OCI-LY7 (cell line): Measurements from ENCODE around the gene PIP5K1C. TPM values are rescaled to one million over a fixed set of nuclear protein-coding genes. Genes with fewer than 3 reads are reported as not detected.

Experiments used
- BruUV-seq: library from RNA; stranded (reverse); fragments of 400-500 nt; replicated peaks from 2 replicates; lab custom pipeline; 2021; lab: Mats Ljungman, UMichigan
- CTCF ChIA-PET: fragments of 300-600 bp; sonication (Branson Sonifier 250); formaldehyde crosslinking; loops from one replicate; lab custom pipeline; 2022; ENCODE audit warnings: antibody characterized with exemption; ENCODE audit not compliant: unreplicated experiment; lab: Charles Lee
- POLR2A ChIA-PET: fragments of 300-600 bp; sonication (Branson Sonifier 250); formaldehyde crosslinking; loops from one replicate; lab custom pipeline; 2022; ENCODE audit warnings: antibody characterized with exemption; lab: Charles Lee
- DNase-seq: peaks from one replicate; pipeline ENCODE4 v3.0.0-alpha.2; 2015; ENCODE audit warnings: low spot score
- H2AFZ ChIP-seq: fragments of 200-600 bp; sonication (generic), shearing (Covaris generic); 2 replicates; pipeline ENCODE4 v1.6.1; 2014; ENCODE audit warnings: mild to moderate bottlenecking, antibody characterized with exemption, low read length, moderate library complexity
- H3K27ac ChIP-seq: fragments of 200-600 bp; sonication (generic); 2 replicates; pipeline ENCODE4 v1.5.1; 2014; ENCODE audit warnings: mixed run types, low read depth, mild to moderate bottlenecking, moderate library complexity, low read length, inconsistent platforms; ENCODE audit not compliant: poor library complexity, severe bottlenecking
- H3K36me3 ChIP-seq: fragments of 200-600 bp; sonication (generic); 2 replicates; pipeline ENCODE4 v1.6.1; 2014; ENCODE audit warnings: mild to moderate bottlenecking, antibody characterized with exemption, low read length, moderate library complexity, mixed read lengths; ENCODE audit not compliant: insufficient read depth
- H3K4me1 ChIP-seq: fragments of 200-600 bp; sonication (generic); 2 replicates; pipeline ENCODE4 v1.5.1; 2014; ENCODE audit warnings: mild to moderate bottlenecking, low read length; ENCODE audit not compliant: insufficient read depth, poor library complexity, severe bottlenecking
- H3K4me2 ChIP-seq: fragments of 200-600 bp; sonication (generic); 2 replicates; pipeline ENCODE4 v1.6.1; 2014; ENCODE audit warnings: mild to moderate bottlenecking, low read length
- H3K4me3 ChIP-seq: fragments of 200-600 bp; sonication (generic); 2 replicates; pipeline ENCODE4 v1.5.1; 2014; ENCODE audit warnings: mild to moderate bottlenecking, low read depth, low read length; ENCODE audit not compliant: poor library complexity, severe bottlenecking
- H3K79me2 ChIP-seq: fragments of 200-600 bp; sonication (generic); 2 replicates; pipeline ENCODE4 v1.6.1; 2016; ENCODE audit warnings: low read depth, mild to moderate bottlenecking, low read length, moderate library complexity, mixed read lengths; ENCODE audit not compliant: insufficient read depth
- H3K9me2 ChIP-seq: fragments of 200-600 bp; sonication (generic); 2 replicates; pipeline ENCODE4 v1.6.1; 2016; ENCODE audit warnings: mild to moderate bottlenecking, low read length, mixed read lengths; ENCODE audit not compliant: insufficient read depth
- H3K9me3 ChIP-seq: fragments of 200-600 bp; sonication (generic); 2 replicates; pipeline ENCODE4 v1.6.1; 2014; ENCODE audit warnings: mild to moderate bottlenecking, mixed run types, low read length, mixed read lengths
- H4K20me1 ChIP-seq: fragments of 200-600 bp; sonication (generic); 2 replicates; pipeline ENCODE4 v1.6.1; 2014; ENCODE audit warnings: mild to moderate bottlenecking, antibody characterized with exemption, low read length, moderate library complexity, mixed read lengths; ENCODE audit not compliant: insufficient read depth
- EZH2phosphoT487 ChIP-seq: fragments of 200-600 bp; sonication (generic); IDR thresholded peaks from 2 replicates; pipeline ENCODE4 v1.6.1; 2018; ENCODE audit warnings: low read depth, borderline replicate concordance, mild to moderate bottlenecking, mixed run types, antibody characterized with exemption, low read length, moderate library complexity, mixed read lengths
- intact Hi-C: fragments of 100-400 bp; cut with micrococcal nuclease; formaldehyde crosslinking; loops from one replicate; pipeline ENCODE4 v1.10.0; 2022; ENCODE audit not compliant: unreplicated experiment
- total RNA-seq, 2 experiments: library from RNA; depleted of rRNA in 1 of 2; stranded (reverse); fragments of >200 nt in 1 of 2; shearing (Covaris generic) in 1 of 2; gene quantifications; 2 replicates each; pipeline ENCODE4 v1.2.3, GENCODE V29; 2014 to 2022
- TF ChIP-seq, protein P1 (sequence below): fragments of 200-600 bp; sonication (generic); conservative IDR thresholded peaks from 2 replicates; pipeline ENCODE4 v1.5.1; 2014; ENCODE audit warnings: mild to moderate bottlenecking, antibody characterized with exemption, low read length, moderate library complexity, mixed read lengths

PIP5K1C gene
- total RNA-seq, 2 experiments from 2014 or later: 7.6 to 15.1 TPM

DNA sequence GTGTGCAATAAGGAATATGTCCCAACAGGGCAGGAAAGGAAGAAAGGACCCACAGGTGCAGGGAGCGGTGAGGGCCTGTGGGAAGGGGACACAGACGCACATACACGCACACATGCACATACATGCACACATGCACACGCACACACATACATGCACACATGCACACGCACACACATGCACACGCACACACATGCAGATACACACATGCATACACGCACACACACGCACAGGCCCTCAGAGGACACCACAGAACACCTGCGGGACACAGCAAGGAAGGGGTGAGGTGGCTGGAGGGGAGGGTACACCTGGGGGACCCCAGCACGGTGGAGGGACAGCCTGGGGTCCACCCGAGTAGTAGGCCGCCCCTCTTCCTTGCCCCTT lies 12.9 kb downstream of the PIP5K1C start:
- no peaks in the 10 kb centered on the region for H3K79me2 ChIP-seq
- peaks cover 13% of the 10 kb centered on the region for H3K4me1 ChIP-seq
- no peaks in the 10 kb centered on the region for H3K9me2 ChIP-seq
- 0 out of 2 replicates have a peak, but pooled peaks cover 7% of the 10 kb centered on the region for H3K9me3 ChIP-seq
- no peak for DNase-seq
- H3K4me3 ChIP-seq: no peak overlapping the region
- H3K27ac ChIP-seq: no peak overlapping the region
- ChIA-PET POLR2A (no interaction called here), CTCF (no interaction called here)
- peak overlapping the region; percentile 5 for H3K4me2 ChIP-seq
- intact Hi-C loops: no loop called here
- TF ChIP-seq, protein P1, sequence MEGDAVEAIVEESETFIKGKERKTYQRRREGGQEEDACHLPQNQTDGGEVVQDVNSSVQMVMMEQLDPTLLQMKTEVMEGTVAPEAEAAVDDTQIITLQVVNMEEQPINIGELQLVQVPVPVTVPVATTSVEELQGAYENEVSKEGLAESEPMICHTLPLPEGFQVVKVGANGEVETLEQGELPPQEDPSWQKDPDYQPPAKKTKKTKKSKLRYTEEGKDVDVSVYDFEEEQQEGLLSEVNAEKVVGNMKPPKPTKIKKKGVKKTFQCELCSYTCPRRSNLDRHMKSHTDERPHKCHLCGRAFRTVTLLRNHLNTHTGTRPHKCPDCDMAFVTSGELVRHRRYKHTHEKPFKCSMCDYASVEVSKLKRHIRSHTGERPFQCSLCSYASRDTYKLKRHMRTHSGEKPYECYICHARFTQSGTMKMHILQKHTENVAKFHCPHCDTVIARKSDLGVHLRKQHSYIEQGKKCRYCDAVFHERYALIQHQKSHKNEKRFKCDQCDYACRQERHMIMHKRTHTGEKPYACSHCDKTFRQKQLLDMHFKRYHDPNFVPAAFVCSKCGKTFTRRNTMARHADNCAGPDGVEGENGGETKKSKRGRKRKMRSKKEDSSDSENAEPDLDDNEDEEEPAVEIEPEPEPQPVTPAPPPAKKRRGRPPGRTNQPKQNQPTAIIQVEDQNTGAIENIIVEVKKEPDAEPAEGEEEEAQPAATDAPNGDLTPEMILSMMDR: no peak
- TF ChIP-seq EZH2phosphoT487: no peak
- peaks cover 11% of the 10 kb centered on the region for H3K36me3 ChIP-seq
- no peak overlapping the region for H2AFZ ChIP-seq
- H4K20me1 ChIP-seq: no peaks in the 10 kb centered on the region
- no TSS peak for BruUV-seq

DNA sequence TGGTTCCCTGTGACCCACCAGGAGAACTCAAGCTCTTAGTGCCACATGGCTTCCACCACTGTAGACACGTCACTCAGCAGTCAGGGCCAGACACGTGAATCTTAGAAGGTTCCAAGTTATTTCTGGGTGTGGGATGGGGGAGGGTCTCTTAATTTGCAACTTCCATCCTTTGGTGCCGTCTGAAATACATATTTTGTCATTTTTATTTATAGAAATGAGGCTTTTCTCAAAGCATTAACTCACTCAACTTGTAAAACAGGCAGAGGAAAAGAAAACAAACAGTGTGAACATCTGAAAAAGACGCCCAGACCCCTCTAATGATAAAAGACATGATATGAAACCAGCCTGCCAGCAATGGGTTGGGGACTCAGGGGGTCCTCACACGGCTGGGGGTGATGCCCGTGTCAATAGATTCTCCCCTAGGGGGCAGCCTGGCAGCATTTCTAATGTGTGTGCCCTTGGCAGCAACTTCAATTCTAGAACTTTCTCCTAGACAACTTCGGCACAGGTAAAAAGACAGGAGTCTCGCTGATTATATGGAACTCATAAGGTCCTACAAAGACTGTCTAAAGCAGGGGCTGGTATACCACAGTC lies 15.4 kb downstream of the PIP5K1C start:
- DNase-seq: no peak
- ChIA-PET CTCF (no interaction called here), POLR2A (no interaction called here)
- Histone ChIP-seq H3K27ac (no peak overlapping the region), H4K20me1 (no peaks in the 10 kb centered on the region), H3K4me2 (no peak overlapping the region), H3K9me2 (no peaks in the 10 kb centered on the region), H2AFZ (no peak overlapping the region), H3K79me2 (no peaks in the 10 kb centered on the region), H3K4me1 (peaks cover 13% of the 10 kb centered on the region), H3K36me3 (peaks cover 11% of the 10 kb centered on the region), H3K9me3 (0 out of 2 replicates have a peak, but pooled peaks cover 7% of the 10 kb centered on the region), H3K4me3 (no peak overlapping the region)
- BruUV-seq: no TSS peak
- TF ChIP-seq, protein P1: no peak
- no peak for TF ChIP-seq EZH2phosphoT487
- intact Hi-C loops: no loop called here

DNA sequence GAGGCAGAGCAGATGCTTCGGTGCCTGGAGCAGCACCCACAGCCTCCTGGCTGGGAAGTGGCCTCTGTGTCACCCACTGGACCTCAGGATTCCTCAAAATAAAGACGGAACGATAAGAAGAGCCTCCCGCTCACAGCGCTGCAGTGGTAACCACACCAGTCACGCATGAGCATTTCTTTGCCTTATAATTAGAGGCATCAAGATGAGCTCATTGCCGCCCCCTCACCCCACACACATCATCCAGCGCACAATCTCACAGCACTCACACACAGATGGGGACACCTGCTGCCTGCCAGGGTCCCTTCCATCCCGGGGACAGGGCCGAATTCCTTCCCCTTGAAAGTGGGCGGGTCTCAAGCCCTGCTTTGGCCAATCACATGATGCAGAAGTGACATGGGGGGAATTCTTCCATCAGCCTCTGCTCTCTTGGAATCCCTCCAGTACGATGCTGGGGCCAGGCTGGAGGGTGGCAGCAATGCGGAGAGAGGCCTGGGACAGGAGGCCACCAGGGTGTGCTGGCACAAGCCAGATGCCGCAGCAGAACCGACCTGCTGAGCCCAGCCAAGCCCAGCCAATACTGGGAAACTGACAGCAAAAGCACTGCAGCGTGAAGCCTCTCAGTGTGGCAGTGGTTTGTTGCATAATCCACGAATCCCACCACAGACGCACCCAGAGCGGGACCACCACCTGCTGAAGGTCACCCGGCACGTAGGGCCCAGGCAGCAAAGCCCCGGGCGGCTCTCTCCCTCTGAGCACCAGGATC lies 16.0 kb downstream of the PIP5K1C start:
- no peak overlapping the region for H3K4me3 ChIP-seq
- 0 out of 2 replicates have a peak, but pooled peaks cover 7% of the 10 kb centered on the region for H3K9me3 ChIP-seq
- no peak for DNase-seq
- ChIA-PET POLR2A (no interaction called here), CTCF (no interaction called here)
- H3K27ac ChIP-seq: no peak overlapping the region
- H3K4me2 ChIP-seq: no peak overlapping the region
- peaks cover 11% of the 10 kb centered on the region for H3K36me3 ChIP-seq
- TF ChIP-seq, protein P1: no peak
- no peak for TF ChIP-seq EZH2phosphoT487
- H3K4me1 ChIP-seq: peaks cover 13% of the 10 kb centered on the region
- no TSS peak for BruUV-seq
- H4K20me1 ChIP-seq: no peaks in the 10 kb centered on the region
- H3K79me2 ChIP-seq: no peaks in the 10 kb centered on the region
- H3K9me2 ChIP-seq: no peaks in the 10 kb centered on the region
- H2AFZ ChIP-seq: no peak overlapping the region
- intact Hi-C loops: no loop called here
